Thoracic aorta (tissue), 2 donors: ENCODE measurements around the gene MAP7D2. TPM values are rescaled to one million over a fixed set of nuclear protein-coding genes. Genes with fewer than 3 reads are reported as not detected.

ENCODE experiments used
- ATAC-seq: fragments of 150-250 bp; one replicate; pipeline ENCODE4 v1.8.0; 2017; ENCODE audit warnings: low read depth; ENCODE audit not compliant: insufficient number of reproducible peaks, low FRiP score
- DNase-seq: peaks from one replicate; pipeline ENCODE4 v3.0.0-alpha.2; 2020; ENCODE audit warnings: low spot score
- H3K27ac ChIP-seq, 2 donors: fragments of 200-600 bp; sonication (generic); 1 replicate in 1 of 2; 2 replicates in 1 of 2; pipeline ENCODE4 v1.5.1; 2016; ENCODE audit warnings: mild to moderate bottlenecking in 2 of 2, moderate library complexity in 2 of 2
- H3K27me3 ChIP-seq: fragments of 200-600 bp; sonication (generic); replicated peaks from 2 replicates; pipeline ENCODE4 v1.6.0; 2016; ENCODE audit warnings: mild to moderate bottlenecking; ENCODE audit not compliant: insufficient read depth
- H3K36me3 ChIP-seq: fragments of 200-600 bp; sonication (generic); one replicate; pipeline ENCODE4 v1.5.1; 2016
- H3K4me1 ChIP-seq, 2 donors: fragments of 200-600 bp; sonication (generic); 1 replicate in 1 of 2; 2 replicates in 1 of 2; pipeline versions ENCODE4 v1.5.1 to v1.6.0; 2016; ENCODE audit warnings: low read depth in 2 of 2, mild to moderate bottlenecking in 1 of 2; ENCODE audit not compliant: control insufficient read depth in 1 of 2
- H3K4me3 ChIP-seq: fragments of 200-600 bp; sonication (generic); 2 replicates; pipeline ENCODE4 v1.5.1; 2016; ENCODE audit warnings: mild to moderate bottlenecking
- H3K9me3 ChIP-seq: fragments of 200-600 bp; sonication (generic); 2 replicates; pipeline ENCODE4 v1.5.1; 2016
- total RNA-seq, 2 donors: library from RNA; depleted of rRNA; stranded (reverse); fragments of >200 nt; gene quantifications; one replicate each; pipeline versions ENCODE4 v1.1.0 to v1.2.3, GENCODE V29; 2016
- TF ChIP-seq, protein P1 (sequence below): fragments of 200-600 bp; sonication (generic); IDR thresholded peaks from one replicate; pipeline ENCODE4 v1.5.1; 2019; ENCODE audit warnings: antibody characterized with exemption

Gene MAP7D2
- total RNA-seq, 2 donors from 2014 or later = 0.14 TPM; not detected in 1

DNA sequence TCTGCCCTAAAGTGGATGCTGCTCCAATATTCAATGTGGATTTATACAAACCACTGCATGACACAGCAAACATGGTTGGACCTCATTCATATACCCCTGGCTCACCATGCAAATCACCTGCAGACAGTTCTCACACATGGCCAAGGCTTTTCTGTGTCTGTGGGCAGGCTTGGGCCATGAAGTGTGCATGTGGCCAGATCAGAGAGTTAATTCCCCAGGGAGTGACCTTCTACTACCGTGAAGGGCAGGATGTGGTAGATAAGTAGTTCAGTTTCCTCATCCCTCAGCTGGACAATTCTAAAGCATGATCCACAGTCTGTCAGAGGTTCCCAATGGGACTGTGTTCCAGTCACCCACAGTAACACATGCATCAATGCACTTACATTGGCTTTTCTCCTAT is 101.3 kb downstream of the MAP7D2 start:
- H3K9me3 ChIP-seq = no peaks in the 10 kb centered on the region
- H3K4me3 ChIP-seq = no peak overlapping the region
- TF ChIP-seq, protein P1, sequence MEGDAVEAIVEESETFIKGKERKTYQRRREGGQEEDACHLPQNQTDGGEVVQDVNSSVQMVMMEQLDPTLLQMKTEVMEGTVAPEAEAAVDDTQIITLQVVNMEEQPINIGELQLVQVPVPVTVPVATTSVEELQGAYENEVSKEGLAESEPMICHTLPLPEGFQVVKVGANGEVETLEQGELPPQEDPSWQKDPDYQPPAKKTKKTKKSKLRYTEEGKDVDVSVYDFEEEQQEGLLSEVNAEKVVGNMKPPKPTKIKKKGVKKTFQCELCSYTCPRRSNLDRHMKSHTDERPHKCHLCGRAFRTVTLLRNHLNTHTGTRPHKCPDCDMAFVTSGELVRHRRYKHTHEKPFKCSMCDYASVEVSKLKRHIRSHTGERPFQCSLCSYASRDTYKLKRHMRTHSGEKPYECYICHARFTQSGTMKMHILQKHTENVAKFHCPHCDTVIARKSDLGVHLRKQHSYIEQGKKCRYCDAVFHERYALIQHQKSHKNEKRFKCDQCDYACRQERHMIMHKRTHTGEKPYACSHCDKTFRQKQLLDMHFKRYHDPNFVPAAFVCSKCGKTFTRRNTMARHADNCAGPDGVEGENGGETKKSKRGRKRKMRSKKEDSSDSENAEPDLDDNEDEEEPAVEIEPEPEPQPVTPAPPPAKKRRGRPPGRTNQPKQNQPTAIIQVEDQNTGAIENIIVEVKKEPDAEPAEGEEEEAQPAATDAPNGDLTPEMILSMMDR = no peak
- no peak overlapping the region for H3K27ac ChIP-seq
- ATAC-seq (no peak), DNase-seq (no peak)
- no peaks in the 10 kb centered on the region for H3K4me1 ChIP-seq
- H3K36me3 ChIP-seq = no peaks in the 10 kb centered on the region
- H3K27me3 ChIP-seq = no peaks in the 10 kb centered on the region

- no peak for DNase-seq
- H3K27me3 ChIP-seq = no peaks in the 10 kb centered on the region
- no peak overlapping the region for H3K27ac ChIP-seq
- no peaks in the 10 kb centered on the region for H3K36me3 ChIP-seq
- no peaks in the 10 kb centered on the region for H3K4me1 ChIP-seq
- no peak overlapping the region for H3K4me3 ChIP-seq
- no peaks in the 10 kb centered on the region for H3K9me3 ChIP-seq
- TF ChIP-seq, protein P1 = no peak
- no peak for ATAC-seq
Observed at GRCh38 chrX:20011608-20012007, 105.1 kb downstream of the MAP7D2 start.

DNA sequence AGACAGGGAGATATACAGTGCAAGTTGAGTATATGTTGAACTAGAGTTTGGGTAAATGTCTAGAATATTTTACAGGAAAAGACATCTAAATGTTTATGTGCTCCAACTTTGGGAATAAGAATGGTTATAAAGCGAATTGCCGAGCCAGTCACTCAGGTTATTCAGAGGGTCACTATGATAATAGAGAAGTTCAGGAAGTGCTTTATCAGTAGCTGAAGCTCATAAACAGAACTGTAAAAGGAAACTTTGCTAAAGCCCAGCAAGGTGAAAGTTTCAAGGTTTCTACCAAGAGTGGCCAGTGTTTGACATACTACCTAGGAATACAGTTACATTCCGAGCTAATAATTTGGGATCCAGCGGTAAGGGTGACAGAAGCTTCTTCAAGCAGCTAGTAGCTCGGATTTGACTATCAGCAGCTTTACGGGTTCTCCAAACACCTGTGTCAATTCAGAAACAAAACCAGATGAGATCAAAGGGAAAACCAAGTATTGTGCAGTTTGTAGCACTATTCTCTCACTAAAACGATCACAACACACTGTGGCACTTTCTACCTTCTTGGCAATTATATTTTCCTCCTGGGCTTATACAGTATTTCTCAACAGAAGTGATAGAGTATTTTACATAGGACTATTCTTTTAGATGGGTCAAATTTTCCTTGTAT is 108.6 kb downstream of the MAP7D2 start:
- no peak for ATAC-seq
- H3K9me3 ChIP-seq = no peaks in the 10 kb centered on the region
- H3K4me1 ChIP-seq = no peaks in the 10 kb centered on the region
- H3K4me3 ChIP-seq = no peak overlapping the region
- H3K27me3 ChIP-seq = no peaks in the 10 kb centered on the region
- TF ChIP-seq, protein P1 = no peak
- no peak for DNase-seq
- no peaks in the 10 kb centered on the region for H3K36me3 ChIP-seq
- no peak overlapping the region for H3K27ac ChIP-seq

- H3K36me3 ChIP-seq = no peaks in the 10 kb centered on the region
- H3K4me1 ChIP-seq = no peaks in the 10 kb centered on the region
- no peaks in the 10 kb centered on the region for H3K27me3 ChIP-seq
- ATAC-seq = no peak
- no peaks in the 10 kb centered on the region for H3K9me3 ChIP-seq
- no peak for DNase-seq
- no peak overlapping the region for H3K4me3 ChIP-seq
- no peak overlapping the region for H3K27ac ChIP-seq
- TF ChIP-seq, protein P1 = no peak
Observed at GRCh38 chrX:20005883-20006282, 110.8 kb downstream of the MAP7D2 start.

GRCh38 chrX:20001588-20001987 is 115.1 kb downstream of the MAP7D2 start:
- Histone ChIP-seq H3K27ac (no peak overlapping the region), H3K36me3 (no peaks in the 10 kb centered on the region), H3K9me3 (no peaks in the 10 kb centered on the region), H3K4me1 (no peaks in the 10 kb centered on the region), H3K27me3 (no peaks in the 10 kb centered on the region), H3K4me3 (no peak overlapping the region)
- TF ChIP-seq, protein P1 = no peak
- DNase-seq (no peak), ATAC-seq (no peak)
